Measurements from ENCODE around the gene KIF1B.

- TF ChIP-seq, protein P1, sequence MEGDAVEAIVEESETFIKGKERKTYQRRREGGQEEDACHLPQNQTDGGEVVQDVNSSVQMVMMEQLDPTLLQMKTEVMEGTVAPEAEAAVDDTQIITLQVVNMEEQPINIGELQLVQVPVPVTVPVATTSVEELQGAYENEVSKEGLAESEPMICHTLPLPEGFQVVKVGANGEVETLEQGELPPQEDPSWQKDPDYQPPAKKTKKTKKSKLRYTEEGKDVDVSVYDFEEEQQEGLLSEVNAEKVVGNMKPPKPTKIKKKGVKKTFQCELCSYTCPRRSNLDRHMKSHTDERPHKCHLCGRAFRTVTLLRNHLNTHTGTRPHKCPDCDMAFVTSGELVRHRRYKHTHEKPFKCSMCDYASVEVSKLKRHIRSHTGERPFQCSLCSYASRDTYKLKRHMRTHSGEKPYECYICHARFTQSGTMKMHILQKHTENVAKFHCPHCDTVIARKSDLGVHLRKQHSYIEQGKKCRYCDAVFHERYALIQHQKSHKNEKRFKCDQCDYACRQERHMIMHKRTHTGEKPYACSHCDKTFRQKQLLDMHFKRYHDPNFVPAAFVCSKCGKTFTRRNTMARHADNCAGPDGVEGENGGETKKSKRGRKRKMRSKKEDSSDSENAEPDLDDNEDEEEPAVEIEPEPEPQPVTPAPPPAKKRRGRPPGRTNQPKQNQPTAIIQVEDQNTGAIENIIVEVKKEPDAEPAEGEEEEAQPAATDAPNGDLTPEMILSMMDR (conservative IDR thresholded peaks at IDR 0.05): no peak
- TF ChIP-seq EZH2 (IDR thresholded peaks at IDR 0.05; ENCODE audit: low read depth): no peak
These were observed 40.2 kb upstream of the KIF1B start for GRCh38 chr1:10170239-10170574.
